NOMO-1 (cell line): ENCODE data around the gene MRM1.

Experiments
- DNase-seq, 2 experiments: peaks; one replicate each; lab custom pipeline; 2025; ENCODE audit not compliant: unreplicated experiment in 2 of 2; lab: John Stamatoyannopoulos, UW

The MRM1 gene

DNA sequence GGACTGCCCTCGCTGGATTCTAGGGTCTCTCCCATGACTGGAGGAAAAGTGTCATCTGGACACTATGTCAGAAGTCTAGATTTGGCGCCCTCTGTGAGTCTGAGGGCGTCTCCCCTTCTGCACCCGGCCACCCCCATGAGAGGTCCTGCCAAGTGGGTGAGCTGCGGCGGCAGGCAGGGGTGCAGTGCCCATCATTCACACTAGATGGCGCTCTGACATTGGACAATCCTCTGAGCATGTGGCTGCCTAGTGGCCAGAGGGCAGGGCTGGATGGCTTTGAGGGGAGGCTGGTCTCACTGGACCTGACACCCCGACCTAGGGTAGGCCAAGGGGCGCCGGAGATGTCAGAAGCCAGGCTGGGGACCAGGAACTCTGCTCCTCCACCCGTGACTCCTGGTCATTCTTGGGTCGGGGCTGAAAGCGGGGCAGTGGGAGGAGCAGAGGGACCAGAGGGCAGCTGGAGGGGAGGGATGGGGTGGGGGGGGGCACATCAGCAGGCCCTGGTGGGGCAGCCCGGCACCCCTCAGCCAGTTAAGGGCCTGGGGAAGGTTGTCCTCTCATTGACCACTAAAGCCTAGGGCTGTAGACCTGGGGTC lies 28.0 kb downstream of the MRM1 start:
- peak; percentile 40 to 46 for DNase-seq

DNA sequence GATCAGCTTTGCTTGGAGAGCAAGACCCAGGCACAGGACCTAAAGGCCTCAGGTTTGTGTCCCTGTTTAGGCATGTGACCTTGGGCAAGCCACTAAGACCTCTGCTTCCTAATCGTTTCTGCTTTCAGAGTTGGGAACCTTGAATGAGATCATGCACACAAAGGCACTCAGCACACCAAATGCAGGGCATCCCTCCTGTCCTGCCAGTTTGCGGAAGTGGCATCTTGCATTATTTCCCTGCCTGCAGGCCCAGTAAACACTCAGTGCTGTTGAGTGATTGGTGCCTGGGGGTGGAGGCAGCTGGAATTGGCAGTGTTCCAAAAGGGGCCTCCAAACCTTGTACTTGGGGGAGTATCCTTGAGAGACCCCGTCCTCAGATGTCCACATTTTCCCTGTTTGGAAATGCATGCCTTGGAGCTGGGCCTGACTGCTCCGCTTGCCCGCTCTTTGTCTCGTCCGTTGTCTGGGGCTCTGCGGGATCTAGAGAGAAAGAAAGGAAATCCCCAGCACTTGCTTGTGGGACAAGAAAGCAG lies 28.7 kb downstream of the MRM1 start:
- DNase-seq, result no peak

DNA sequence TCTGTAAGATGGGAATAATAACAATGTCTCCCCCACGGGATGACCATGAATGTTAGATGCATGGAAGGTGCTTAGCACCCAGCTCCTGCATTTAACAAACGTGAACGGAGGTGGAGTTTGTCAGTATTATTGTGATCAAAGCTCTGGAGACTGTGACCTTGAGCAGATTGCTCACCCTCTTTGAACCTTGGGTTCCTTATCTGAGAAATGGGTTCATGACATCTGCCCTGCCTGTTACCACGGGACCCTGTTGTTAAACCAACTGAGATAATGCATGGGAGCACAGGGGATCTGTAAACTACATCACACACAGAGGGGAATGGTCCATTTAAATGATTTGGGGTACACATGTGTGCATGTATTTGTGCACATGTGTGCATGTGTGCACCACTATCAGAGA lies 29.6 kb downstream of the MRM1 start:
- DNase-seq, result no peak

DNA sequence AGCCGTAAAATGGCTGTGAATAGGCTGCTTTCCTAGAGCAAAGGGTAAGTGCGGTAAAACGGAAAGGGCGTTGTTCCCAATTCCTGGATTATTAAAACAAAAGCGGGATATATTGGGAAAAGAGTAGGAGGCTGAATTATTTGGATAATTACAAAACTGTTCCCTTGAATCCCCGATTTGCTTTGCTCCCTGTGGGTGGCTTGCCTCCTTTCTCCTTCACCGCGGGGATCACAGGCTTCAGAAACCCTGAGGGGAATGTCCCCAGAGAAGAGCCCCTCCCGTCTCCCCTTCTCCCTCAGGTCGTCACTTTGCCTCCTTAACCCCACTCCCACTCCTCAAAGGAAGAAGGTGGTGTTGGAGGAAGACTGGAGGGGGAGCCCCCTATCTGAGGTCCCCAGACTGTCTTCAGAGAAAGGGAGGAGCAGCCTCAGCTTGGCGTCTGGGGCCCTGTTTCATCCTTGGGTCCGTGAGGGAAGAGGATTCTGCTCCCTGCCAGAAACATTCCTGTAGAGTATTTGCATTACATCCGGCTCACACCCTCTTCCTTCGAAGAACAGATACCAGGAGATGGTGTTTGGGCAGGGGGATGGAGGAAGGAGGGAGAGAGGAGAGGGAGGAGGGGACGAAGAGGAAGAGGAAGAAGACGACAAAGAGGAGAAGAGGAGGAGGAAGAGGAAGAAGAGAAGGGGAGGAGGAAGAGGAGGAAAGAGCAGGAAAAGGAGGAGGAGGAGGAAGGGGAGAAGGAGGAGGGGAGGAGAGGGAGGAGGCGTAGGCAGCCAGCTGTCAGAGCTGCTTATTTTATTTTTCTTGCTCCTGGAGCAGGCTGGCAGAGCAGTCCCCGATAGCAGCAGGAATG lies 31.8 kb downstream of the MRM1 start:
- no peak for DNase-seq

DNA sequence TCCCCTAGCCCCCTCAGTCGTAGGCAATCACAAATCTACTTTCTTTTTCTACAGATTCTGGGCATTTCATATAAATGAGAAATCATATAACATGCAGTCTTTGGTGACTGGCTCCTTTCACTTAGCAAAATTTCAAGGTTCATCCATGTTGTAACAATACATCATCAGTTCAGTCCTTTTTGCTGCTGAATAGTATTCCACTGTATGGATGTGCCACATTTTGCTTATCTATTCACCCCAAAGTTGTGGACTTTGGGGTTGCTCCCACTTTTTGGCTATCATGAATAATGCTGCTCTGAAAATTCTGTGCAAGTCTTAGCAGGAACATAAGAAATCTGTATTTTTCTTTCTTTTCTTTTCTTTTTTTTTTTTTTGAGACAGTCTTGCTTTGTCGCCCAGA lies 39.0 kb downstream of the MRM1 start:
- DNase-seq, result no peak

DNA sequence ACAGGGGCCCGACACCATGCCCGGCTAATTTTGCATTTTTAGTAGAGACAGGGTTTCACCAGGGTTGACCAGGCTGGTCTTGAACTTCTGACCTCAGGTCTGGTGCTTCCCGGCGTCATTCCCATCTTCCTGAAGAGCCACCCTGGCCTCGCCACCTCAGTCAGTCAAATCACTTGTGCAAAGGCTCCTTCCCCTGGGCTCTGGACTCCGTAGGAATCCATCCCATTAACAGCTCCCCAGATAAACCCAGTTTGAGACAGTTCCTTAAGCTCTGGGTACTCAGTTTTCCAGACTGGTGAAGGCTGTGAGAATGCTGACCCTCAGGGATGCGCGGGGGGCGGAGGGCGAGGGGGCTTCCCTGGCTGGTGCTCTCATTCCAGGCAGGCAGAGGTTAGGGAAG lies 39.5 kb downstream of the MRM1 start:
- DNase-seq, result no peak

DNA sequence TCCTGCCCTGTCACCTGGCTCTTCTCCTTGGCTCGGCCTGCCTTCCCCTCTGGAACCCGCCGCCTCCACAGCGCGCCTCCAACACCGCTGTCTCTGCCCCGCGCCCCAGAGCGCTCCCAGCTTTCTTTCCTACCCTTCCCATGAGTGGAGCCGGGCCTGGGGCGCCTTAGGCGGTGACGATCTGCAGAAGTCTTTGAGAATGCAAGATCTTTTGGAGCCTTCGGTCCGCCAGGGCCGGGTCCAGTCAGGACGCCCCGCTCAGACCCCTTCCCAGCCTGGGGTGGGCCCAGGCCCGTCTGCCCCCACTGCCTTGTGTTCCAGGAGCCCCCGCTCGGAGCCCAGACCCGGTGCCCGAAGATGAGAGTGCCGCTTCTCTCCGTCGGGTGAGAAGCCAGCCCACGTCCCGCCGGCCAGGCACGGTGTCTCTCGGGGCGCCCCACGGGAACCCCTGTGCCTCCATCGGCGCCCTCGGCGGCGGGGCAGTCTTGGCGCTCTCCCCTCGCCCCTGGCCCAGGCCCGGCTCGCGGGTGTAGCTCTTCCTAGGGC lies 40.0 kb downstream of the MRM1 start:
- DNase-seq, result no peak

DNA sequence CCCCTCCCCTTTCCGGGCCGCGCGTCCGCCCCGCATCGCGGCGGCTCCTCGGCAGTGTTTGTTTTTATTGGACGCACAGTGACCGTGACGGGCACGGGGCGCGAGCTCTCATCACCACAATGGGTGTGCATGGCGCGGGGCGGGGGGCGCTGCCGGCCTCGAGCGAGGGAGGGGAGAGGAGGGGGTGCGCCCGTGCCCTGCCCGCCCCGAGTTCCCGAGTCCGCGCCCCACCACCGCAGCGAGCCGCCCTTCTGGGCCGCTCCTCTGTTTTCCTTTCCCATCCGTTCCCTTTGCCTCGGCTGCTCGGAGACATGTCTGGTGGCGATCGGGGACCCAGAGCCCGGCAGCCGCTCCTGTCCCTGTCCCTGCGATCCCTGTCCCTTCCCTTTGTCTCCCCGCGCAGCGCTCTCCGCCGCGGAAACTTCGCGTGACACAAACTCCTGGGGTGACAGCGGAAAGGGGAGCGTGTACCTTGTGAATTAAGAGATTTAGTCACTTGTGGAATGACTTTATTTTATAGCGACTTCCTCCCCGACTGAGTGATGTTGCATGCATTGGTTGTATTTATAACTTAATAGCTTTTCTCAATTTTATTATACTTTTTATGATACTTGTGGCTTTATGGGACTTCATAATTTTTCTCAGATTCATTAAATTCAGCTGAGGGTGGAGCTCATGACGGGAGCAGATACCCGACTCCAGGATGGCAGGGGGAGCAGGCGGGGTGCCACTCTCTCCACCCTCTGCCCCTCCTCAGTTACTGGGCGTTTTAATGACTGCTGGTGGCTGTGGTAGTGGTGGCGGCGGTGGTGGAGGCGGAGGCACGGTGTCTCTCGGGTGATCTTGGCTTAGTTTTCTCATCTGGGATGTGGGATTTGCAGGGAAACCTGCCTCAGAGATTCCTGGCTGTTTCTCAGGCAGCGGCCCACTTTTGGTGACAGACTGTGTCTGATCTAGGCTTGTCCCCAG lies 40.8 kb downstream of the MRM1 start:
- DNase-seq, result no peak

DNA sequence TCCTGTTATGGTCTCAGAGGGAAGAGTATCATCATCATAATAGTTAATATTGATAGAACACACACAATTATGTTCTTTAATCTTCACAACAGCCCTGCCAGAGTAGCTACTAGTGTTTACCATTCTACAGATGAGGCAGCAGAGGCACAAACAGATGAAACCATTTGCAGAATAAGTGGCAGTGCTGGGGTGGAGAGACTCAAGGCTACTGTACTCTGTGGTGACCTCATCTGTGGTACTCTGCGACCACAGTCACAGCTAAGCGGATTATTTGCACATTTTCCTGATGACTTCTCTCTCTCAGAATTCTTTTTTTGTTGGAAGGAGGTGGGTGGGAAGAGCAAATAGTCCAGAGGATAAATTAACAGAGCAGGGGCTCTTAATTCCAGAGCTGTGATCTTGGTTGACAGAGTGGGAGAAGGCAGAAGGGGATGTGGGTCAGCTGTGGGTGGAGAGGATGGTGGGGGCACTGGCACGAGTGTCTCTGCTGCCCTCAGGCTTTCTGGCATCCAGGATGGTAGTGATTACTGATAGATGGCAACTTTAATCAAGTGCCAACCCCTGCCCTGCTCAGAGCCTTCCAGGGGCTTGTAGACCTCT lies 41.8 kb downstream of the MRM1 start:
- DNase-seq, result no peak

DNA sequence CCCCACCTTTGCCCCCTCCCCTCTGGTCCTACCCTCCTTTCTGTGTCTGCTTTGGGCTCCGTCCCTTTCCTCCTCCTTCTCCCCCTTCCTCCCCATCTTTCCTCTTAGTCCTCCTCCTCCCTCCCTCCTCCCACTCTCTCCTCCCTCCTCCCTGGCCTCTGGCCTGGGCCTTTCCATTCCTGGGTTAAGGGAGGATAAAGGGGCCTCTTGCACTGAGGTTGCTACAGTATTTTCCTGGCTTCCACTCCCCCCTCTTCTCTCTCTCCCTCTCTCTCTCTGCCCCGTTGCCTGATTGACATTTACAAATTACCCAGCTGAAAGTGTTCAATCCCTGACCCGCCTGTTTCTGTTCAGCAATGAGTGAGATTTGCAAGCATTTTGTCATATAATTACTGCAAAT lies 44.0 kb downstream of the MRM1 start:
- no peak for DNase-seq

DNA sequence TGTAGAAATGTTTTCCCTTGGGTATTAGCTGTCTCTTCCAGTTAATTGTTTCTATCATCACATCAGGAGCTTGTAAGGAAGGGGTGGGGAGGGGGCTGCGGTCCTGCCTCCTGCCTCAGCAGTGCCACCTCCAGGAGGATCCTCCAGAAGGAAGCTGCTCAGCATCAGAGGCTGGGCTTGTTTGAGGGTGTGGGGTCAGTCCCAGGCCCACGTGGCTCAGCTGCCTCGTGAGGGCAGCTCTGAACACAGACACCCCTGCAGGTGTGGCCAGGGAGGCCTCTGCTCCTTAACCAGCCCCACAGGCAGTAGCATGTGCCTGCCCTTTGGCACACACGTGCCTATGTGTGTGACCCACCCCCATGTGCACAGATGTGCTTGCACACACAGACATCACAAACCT lies 46.3 kb downstream of the MRM1 start:
- no peak for DNase-seq

DNA sequence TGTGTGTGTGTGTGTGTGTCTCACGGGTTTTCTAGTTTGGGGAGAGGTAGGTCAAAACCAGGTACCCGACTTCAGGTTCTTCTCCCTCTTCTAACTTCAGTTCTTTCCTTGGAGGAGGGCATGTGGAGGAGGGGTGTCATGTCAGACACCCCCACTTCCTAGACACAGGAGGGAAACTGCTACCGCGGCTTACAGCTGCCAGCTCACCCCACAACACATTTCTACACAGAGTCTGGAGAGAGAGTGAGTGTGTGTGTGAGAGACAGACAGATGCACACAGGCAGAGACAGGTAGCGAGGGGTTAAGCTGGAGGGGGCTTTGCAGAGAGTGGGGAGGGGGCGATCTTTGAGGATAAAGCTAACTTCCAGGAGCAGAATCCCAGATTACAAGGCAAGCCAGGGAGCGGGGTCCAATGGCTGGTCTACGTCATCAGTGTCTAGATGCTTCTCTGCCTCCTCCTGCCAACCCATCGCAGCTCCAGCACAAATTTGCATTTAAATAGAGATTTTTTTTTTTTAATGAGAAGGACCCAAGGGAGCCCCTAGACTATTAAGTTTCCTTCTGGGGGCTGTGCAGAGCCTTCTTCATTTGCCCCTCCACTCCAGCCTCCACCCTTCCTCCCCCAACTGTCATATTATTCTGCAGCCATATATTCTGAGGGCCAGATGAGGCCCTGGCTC lies 48.9 kb downstream of the MRM1 start:
- DNase-seq, result no peak

DNA sequence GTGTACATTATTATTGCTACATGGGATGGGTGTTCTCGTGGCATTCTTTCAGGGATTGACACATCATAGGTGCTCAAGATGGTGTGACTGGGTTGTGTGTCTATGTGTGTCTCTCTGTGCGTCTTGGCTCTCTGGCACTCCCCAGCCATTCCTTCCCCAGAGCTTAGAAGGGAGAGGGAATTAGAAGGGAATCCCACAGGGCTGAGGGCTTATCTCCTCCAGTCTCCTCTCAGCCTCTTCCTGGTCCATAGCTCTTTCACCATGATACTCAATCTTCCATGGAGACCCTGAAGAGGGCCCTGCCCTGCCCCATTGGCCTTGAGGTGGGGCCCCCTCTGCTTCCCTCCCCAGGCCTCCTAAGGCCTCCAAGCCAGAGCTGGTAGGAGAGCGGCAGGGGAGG lies 52.0 kb downstream of the MRM1 start:
- no peak for DNase-seq

DNA sequence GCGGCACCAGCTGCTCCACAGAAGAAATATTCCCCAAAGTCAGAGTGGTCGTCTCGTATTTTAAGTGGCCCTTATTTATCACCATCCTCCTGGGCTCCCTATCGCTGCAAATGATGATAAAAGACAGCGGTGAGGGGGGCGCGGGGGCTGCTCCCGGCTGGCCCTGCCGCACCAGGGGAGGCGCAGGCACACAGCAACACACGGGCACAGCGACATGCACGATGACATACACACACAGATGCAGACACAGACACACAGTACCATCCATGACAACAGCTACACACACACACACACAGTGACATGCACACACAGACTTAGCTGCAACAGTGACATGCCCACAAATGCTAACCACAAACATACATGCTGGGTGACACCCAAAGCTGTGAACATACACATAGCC lies 52.5 kb downstream of the MRM1 start:
- no peak for DNase-seq

DNA sequence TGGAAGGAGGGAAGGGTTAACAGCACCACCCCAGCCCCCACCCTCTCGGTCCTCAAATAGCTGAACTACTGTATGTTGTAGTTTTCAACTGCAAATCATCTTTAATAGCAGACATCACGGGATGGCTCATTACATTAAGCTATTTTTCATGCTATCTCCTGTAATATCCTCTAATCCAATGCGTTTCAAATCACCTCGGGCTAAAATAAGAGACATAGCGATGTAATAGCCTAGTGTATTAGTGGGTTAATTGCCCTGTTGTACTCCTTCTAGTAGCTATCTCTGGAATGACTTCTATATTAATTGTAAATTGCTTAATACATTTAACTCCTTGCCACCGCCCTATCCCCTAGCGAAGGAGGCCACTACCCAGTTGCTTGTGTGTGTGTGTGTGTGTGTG lies 54.3 kb downstream of the MRM1 start:
- no peak for DNase-seq

DNA sequence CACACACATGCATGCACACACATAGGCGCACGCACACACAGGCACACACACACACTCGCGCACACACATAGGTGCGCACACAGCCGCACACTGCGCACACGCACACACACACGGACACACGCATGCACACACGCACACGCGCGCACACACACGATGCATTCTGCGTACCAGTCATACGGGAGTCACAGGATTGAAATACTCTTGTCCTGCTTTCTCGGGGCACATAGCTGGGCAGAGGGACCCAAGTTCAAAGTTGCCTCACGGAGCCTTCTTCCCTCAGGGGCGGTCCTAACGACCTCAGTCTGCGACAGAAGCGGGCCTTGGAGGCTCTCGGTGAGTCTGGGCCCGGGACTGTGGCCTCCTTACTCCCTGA lies 56.0 kb downstream of the MRM1 start:
- no peak for DNase-seq

DNA sequence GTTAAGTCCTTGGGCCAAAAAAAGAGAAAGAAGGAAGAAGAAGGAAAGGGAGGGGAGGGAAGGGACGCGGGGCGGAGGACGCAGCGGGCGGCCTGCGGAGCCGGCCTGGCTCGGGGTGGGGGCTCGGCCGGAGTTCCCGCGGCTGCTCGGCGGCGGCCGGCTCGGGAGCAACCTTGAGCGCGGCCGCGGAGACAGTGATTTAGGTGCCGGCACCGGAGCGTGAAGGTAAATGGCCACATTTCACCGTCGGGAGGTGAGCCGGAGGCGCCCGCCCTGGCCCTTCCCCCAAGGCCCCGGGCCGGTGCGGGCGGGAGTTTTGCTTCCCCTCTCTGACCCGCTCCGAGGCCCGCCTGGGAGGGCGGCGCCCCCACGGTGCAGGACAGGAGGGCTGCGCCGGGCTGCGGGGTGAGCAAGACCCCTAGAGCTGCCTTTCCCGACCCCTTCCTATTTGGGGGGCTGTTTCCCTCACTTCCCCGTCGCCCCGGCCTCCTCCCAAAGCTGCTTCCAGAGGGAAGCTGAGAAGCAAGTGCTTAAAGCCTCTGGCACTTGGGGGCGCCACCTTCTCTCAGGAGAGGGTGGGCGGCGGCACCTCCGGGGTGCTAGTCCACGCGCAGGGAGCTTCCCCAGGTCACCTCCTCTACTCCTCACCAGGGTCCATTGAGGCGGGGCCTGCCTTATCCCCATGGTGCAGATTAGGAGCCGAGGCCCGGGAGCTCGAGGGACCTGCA lies 56.5 kb downstream of the MRM1 start:
- DNase-seq, result peak in 1 of 2 experiments; percentile 5
